ENCODE data around the gene SMAP2.
A peak's percentile ranks its signal among the peaks of the same experiment; 100 is the strongest.

SMAP2 gene

DNA sequence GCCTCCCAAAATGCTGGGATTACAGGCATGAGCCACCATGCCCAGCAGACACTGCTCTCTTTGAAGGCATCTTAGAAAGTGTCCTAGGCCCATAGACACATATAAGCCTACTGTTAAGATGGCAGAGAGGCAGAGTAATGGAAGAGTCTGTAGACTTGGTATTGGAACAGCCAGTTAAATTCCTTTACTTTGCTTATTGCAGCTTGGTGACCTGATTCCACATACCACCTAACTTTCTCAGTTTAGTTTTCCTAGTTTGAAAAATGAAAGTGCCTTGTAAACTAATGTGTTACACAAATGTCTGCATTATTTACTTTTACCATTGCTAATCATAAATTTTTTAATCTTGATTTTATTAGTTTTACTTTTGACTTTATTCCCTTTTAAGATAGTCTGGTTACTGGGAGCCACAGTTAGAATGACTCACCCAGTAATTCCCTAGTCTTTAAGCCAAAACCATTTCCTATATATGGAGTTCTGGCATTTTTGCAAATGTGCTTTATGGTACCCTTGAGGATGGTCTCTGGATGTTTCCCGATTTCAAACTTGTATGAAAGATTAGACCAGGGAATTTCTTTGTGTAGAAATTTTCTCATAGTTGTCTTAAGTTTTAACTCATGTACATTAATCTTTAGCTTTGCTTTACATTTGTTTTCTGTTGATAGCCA, 6.4 kb downstream of the SMAP2 start:
- Histone ChIP-seq H3K9me3 (ENCODE audit: control insufficient read depth, insufficient read depth, low read depth, low read length) (no peaks in the 10 kb centered on the region), H3K4me3 (ENCODE audit: low read depth, low read length) (no peak overlapping the region), H3K36me3 (ENCODE audit: control insufficient read depth in 2 of 2, insufficient read depth in 1 of 2, low read length in 2 of 2) (no peaks in the 10 kb centered on the region), H3K4me1 (ENCODE audit: control insufficient read depth, insufficient read depth, low read length) (peaks cover 9% of the 10 kb centered on the region; the same call in 1 of the 2 replicates), H3K27ac (ENCODE audit: extremely low read depth, low read depth, low read length) (no peak overlapping the region)
- POLR2A ChIA-PET, result no interaction called here
- CTCF ChIA-PET, result interaction anchor here (0.6 to 1.1 kb wide), 3 partner anchors 25 to 87 kb away, joined by 3 to 5 read pairs (median 4); no protein-coding TSS in a partner anchor
- TF ChIP-seq, protein P1, sequence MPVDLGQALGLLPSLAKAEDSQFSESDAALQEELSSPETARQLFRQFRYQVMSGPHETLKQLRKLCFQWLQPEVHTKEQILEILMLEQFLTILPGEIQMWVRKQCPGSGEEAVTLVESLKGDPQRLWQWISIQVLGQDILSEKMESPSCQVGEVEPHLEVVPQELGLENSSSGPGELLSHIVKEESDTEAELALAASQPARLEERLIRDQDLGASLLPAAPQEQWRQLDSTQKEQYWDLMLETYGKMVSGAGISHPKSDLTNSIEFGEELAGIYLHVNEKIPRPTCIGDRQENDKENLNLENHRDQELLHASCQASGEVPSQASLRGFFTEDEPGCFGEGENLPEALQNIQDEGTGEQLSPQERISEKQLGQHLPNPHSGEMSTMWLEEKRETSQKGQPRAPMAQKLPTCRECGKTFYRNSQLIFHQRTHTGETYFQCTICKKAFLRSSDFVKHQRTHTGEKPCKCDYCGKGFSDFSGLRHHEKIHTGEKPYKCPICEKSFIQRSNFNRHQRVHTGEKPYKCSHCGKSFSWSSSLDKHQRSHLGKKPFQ (tag by site-specific recombination; IDR thresholded peaks at IDR 0.05), result no peak
- TF ChIP-seq PRDM1 (tag by site-specific recombination; IDR thresholded peaks at IDR 0.05) (peak; percentile 92), ZFP3 (tag by site-specific recombination; IDR thresholded peaks at IDR 0.05; ENCODE audit: low read depth) (no peak), ZEB2 (tag by site-specific recombination; IDR thresholded peaks at IDR 0.05) (no peak), KLF16 (tag by site-specific recombination; IDR thresholded peaks at IDR 0.05) (no peak), ZNF302 (tag by site-specific recombination; IDR thresholded peaks at IDR 0.05; ENCODE audit: low read depth) (no peak), ZNF658 (tag by site-specific recombination; IDR thresholded peaks at IDR 0.05) (no peak), ZNF341 (tag by site-specific recombination; IDR thresholded peaks at IDR 0.05; ENCODE audit: low read depth) (peak; percentile 58), ZNF692 (tag by site-specific recombination; IDR thresholded peaks at IDR 0.05) (0 out of 2 replicates have a peak, but pooled peaks have one; percentile 12), KLF1 (tag by site-specific recombination; IDR thresholded peaks at IDR 0.05) (no peak), GLI4 (tag by site-specific recombination; IDR thresholded peaks at IDR 0.05) (no peak), ZNF639 (tag by site-specific recombination; IDR thresholded peaks at IDR 0.05) (no peak), ZNF362 (tag by site-specific recombination; IDR thresholded peaks at IDR 0.05) (no peak), ZNF157 (tag by site-specific recombination; IDR thresholded peaks at IDR 0.05) (no peak), ZNF660 (tag by site-specific recombination; IDR thresholded peaks at IDR 0.05) (0 out of 2 replicates have a peak, but pooled peaks have one; percentile 36), HOXC10 (CRISPR knock-in tag; IDR thresholded peaks at IDR 0.05) (no peak), SP7 (tag by site-specific recombination; IDR thresholded peaks at IDR 0.05) (no peak), SCRT2 (tag by site-specific recombination; IDR thresholded peaks at IDR 0.05) (no peak)
- TF ChIP-seq, protein P2, sequence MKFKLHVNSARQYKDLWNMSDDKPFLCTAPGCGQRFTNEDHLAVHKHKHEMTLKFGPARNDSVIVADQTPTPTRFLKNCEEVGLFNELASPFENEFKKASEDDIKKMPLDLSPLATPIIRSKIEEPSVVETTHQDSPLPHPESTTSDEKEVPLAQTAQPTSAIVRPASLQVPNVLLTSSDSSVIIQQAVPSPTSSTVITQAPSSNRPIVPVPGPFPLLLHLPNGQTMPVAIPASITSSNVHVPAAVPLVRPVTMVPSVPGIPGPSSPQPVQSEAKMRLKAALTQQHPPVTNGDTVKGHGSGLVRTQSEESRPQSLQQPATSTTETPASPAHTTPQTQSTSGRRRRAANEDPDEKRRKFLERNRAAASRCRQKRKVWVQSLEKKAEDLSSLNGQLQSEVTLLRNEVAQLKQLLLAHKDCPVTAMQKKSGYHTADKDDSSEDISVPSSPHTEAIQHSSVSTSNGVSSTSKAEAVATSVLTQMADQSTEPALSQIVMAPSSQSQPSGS (tag by site-specific recombination; IDR thresholded peaks at IDR 0.05; ENCODE audit: low read depth), result no peak
- TF ChIP-seq, protein P3, sequence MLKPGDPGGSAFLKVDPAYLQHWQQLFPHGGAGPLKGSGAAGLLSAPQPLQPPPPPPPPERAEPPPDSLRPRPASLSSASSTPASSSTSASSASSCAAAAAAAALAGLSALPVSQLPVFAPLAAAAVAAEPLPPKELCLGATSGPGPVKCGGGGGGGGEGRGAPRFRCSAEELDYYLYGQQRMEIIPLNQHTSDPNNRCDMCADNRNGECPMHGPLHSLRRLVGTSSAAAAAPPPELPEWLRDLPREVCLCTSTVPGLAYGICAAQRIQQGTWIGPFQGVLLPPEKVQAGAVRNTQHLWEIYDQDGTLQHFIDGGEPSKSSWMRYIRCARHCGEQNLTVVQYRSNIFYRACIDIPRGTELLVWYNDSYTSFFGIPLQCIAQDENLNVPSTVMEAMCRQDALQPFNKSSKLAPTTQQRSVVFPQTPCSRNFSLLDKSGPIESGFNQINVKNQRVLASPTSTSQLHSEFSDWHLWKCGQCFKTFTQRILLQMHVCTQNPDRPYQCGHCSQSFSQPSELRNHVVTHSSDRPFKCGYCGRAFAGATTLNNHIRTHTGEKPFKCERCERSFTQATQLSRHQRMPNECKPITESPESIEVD (tag by site-specific recombination; IDR thresholded peaks at IDR 0.05), result peak; percentile 82
